ENCODE measurements around the gene CNTN4.

The CNTN4 gene

DNA sequence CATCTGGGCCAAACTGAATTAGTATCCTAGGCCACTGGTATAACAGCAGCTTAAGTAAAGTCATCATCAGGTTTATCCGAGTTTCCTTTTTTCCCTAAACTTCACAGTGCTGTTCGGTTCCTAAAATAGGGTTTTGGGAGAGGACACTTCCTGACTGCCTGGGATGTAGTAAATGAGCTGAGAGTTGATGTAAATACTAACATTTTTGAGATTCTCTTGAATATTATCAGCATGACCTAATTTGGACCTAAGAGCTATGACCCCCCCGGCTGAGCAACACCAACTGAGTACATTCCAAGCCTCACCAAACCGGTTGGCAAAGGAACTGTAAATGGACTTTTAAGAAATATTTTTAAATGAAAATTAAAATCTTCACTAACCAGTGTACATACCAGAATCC, 932.7 kb downstream of the CNTN4 start:
- no peak overlapping the region for H3K27ac Mint-ChIP-seq
- H3K4me1 Mint-ChIP-seq (ENCODE audit: low read depth): peaks cover 10% of the 10 kb centered on the region

DNA sequence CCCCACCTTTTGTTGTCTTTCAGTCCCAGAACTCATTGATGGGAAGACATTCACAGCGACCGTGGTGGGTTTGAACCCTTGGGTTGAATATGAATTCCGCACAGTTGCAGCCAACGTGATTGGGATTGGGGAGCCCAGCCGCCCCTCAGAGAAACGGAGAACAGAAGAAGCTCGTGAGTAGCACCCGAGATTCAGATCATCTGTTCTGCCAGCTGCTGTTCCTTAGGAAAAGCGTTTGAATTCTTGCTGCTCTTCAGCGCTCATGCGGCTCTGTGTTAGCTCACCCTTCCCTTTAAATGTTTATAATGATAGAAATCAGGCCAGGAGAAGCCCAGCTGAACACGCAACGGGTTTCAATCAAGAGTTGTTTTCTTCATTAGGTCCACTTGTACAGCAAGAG, 938.5 kb downstream of the CNTN4 start:
- Mint-ChIP-seq H3K9me3 (ENCODE audit: low read depth) (no peaks in the 10 kb centered on the region), H3K27ac (no peak overlapping the region), H3K4me1 (ENCODE audit: low read depth) (no peaks in the 10 kb centered on the region), H3K27me3 (no peaks in the 10 kb centered on the region), H3K36me3 (no peaks in the 10 kb centered on the region), H3K4me3 (no peak overlapping the region)

More for the DNA sequence above, 932.7 kb downstream of the CNTN4 start:
- no peaks in the 10 kb centered on the region for H3K9me3 Mint-ChIP-seq (ENCODE audit: low read depth)
- no peaks in the 10 kb centered on the region for H3K36me3 Mint-ChIP-seq
- no peak overlapping the region for H3K4me3 Mint-ChIP-seq
- no peaks in the 10 kb centered on the region for H3K27me3 Mint-ChIP-seq

GRCh38 chr3:3038201-3038991, 939.7 kb downstream of the CNTN4 start:
- H3K4me3 Mint-ChIP-seq: no peak overlapping the region

GRCh38 chr3:3053974-3054373, 955.3 kb downstream of the CNTN4 start:
- Mint-ChIP-seq H3K27me3 (peaks cover 5% of the 10 kb centered on the region), H3K27ac (no peak overlapping the region), H3K4me3 (no peak overlapping the region), H3K36me3 (no peaks in the 10 kb centered on the region), H3K9me3 (ENCODE audit: low read depth) (no peaks in the 10 kb centered on the region), H3K4me1 (ENCODE audit: low read depth) (no peaks in the 10 kb centered on the region)

More at GRCh38 chr3:3038201-3038991, 939.7 kb downstream of the CNTN4 start:
- Mint-ChIP-seq H3K4me1 (ENCODE audit: low read depth) (no peaks in the 10 kb centered on the region), H3K36me3 (no peaks in the 10 kb centered on the region), H3K27me3 (no peaks in the 10 kb centered on the region), H3K27ac (no peak overlapping the region), H3K9me3 (ENCODE audit: low read depth) (no peaks in the 10 kb centered on the region)

GRCh38 chr3:3059645-3060044, 961.0 kb downstream of the CNTN4 start:
- no peak overlapping the region for H3K27ac Mint-ChIP-seq
- H3K9me3 Mint-ChIP-seq (ENCODE audit: low read depth): no peaks in the 10 kb centered on the region
- H3K4me3 Mint-ChIP-seq: no peak overlapping the region
- H3K36me3 Mint-ChIP-seq: no peaks in the 10 kb centered on the region
- no peaks in the 10 kb centered on the region for H3K4me1 Mint-ChIP-seq (ENCODE audit: low read depth)
- H3K27me3 Mint-ChIP-seq: peaks cover 6% of the 10 kb centered on the region

GRCh38 chr3:3064297-3064696, 965.6 kb downstream of the CNTN4 start:
- Mint-ChIP-seq H3K27ac (no peak overlapping the region), H3K36me3 (no peaks in the 10 kb centered on the region)

DNA sequence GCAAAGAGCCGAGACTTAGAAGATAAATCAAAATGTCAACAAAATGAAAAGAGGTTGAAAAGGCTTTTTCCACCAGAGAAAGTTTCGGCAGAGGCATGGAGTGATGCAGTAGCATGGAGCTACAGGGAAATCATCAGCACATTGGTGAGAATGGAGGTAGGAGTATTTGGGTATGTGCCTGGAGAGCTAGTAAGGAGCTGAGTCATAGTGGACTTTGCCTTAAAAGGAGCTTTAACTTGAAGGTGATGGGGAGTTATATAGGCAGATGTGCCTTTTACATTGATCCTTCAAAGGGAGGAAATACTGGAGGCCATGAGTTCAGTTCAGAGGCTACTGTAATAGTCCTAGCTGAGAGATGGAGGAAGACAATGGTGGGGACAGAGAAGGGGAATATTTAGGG, 967.2 kb downstream of the CNTN4 start:
- Mint-ChIP-seq H3K4me1 (ENCODE audit: low read depth) (no peaks in the 10 kb centered on the region), H3K36me3 (no peaks in the 10 kb centered on the region), H3K4me3 (no peak overlapping the region), H3K27ac (no peak overlapping the region), H3K27me3 (no peaks in the 10 kb centered on the region), H3K9me3 (ENCODE audit: low read depth) (no peaks in the 10 kb centered on the region)

More at GRCh38 chr3:3064297-3064696, 965.6 kb downstream of the CNTN4 start:
- peaks cover 1% of the 10 kb centered on the region for H3K27me3 Mint-ChIP-seq
- H3K9me3 Mint-ChIP-seq (ENCODE audit: low read depth): no peaks in the 10 kb centered on the region
- no peaks in the 10 kb centered on the region for H3K4me1 Mint-ChIP-seq (ENCODE audit: low read depth)
- H3K4me3 Mint-ChIP-seq: no peak overlapping the region

- no peaks in the 10 kb centered on the region for H3K27me3 Mint-ChIP-seq
- no peaks in the 10 kb centered on the region for H3K36me3 Mint-ChIP-seq
- no peaks in the 10 kb centered on the region for H3K9me3 Mint-ChIP-seq (ENCODE audit: low read depth)
- no peaks in the 10 kb centered on the region for H3K4me1 Mint-ChIP-seq (ENCODE audit: low read depth)
- no peak overlapping the region for H3K27ac Mint-ChIP-seq
- H3K4me3 Mint-ChIP-seq: no peak overlapping the region
These were observed 967.7 kb downstream of the CNTN4 start for GRCh38 chr3:3066378-3066777.

GRCh38 chr3:3066910-3067309, 968.2 kb downstream of the CNTN4 start:
- no peaks in the 10 kb centered on the region for H3K9me3 Mint-ChIP-seq (ENCODE audit: low read depth)
- H3K27ac Mint-ChIP-seq: no peak overlapping the region
- H3K27me3 Mint-ChIP-seq: no peaks in the 10 kb centered on the region
- no peak overlapping the region for H3K4me3 Mint-ChIP-seq
- H3K36me3 Mint-ChIP-seq: no peaks in the 10 kb centered on the region
- no peaks in the 10 kb centered on the region for H3K4me1 Mint-ChIP-seq (ENCODE audit: low read depth)

- no peak overlapping the region for H3K27ac Mint-ChIP-seq
- no peaks in the 10 kb centered on the region for H3K36me3 Mint-ChIP-seq
- no peaks in the 10 kb centered on the region for H3K9me3 Mint-ChIP-seq (ENCODE audit: low read depth)
- H3K27me3 Mint-ChIP-seq: no peaks in the 10 kb centered on the region
- H3K4me3 Mint-ChIP-seq: no peak overlapping the region
- no peaks in the 10 kb centered on the region for H3K4me1 Mint-ChIP-seq (ENCODE audit: low read depth)
These were observed 969.8 kb downstream of the CNTN4 start for GRCh38 chr3:3068358-3068881.

DNA sequence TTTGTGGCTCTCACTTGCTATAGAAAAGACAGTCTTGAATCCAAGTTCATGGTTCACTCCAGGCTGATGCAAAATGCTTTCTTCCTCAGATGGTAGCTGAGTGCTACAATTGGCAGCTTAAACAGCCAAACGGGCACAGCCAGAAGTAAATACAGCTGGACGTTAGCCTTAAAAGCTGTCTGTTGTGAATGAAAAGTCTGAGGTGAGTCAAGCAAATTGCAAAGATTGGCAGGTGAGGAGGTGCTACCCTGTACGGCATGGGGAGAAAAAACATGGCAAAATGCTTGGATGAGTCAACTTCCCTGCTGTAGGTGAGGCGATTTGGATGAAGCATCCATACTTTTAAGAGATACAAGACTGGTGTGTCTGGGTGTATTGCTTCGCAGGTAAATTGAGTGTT, 971.1 kb downstream of the CNTN4 start:
- H3K9me3 Mint-ChIP-seq (ENCODE audit: low read depth): no peaks in the 10 kb centered on the region
- no peaks in the 10 kb centered on the region for H3K27me3 Mint-ChIP-seq
- H3K36me3 Mint-ChIP-seq: no peaks in the 10 kb centered on the region
- no peaks in the 10 kb centered on the region for H3K4me1 Mint-ChIP-seq (ENCODE audit: low read depth)
- no peak overlapping the region for H3K27ac Mint-ChIP-seq
- H3K4me3 Mint-ChIP-seq: no peak overlapping the region

DNA sequence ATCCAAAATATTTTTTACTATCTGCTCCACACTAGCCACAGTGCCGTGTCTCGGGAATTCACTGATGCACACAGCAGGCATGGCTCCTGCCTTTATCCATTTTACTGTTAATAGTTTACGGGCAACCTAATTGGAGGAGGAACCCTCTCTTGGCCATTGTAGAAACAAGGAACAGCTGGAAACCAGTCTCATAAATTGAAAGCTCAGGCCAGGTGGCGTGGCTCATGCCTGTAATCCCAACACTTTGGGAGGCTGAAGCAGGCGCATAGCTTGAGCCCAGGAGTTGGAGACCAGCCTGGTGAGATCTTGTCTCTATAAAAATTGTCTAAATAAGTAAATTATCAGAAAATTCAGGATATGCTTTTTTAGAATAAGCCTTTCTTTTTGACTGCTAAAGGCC, 972.5 kb downstream of the CNTN4 start:
- Mint-ChIP-seq H3K4me3 (no peak overlapping the region), H3K27me3 (no peaks in the 10 kb centered on the region), H3K27ac (no peak overlapping the region), H3K4me1 (ENCODE audit: low read depth) (no peaks in the 10 kb centered on the region), H3K9me3 (ENCODE audit: low read depth) (no peaks in the 10 kb centered on the region), H3K36me3 (no peaks in the 10 kb centered on the region)

DNA sequence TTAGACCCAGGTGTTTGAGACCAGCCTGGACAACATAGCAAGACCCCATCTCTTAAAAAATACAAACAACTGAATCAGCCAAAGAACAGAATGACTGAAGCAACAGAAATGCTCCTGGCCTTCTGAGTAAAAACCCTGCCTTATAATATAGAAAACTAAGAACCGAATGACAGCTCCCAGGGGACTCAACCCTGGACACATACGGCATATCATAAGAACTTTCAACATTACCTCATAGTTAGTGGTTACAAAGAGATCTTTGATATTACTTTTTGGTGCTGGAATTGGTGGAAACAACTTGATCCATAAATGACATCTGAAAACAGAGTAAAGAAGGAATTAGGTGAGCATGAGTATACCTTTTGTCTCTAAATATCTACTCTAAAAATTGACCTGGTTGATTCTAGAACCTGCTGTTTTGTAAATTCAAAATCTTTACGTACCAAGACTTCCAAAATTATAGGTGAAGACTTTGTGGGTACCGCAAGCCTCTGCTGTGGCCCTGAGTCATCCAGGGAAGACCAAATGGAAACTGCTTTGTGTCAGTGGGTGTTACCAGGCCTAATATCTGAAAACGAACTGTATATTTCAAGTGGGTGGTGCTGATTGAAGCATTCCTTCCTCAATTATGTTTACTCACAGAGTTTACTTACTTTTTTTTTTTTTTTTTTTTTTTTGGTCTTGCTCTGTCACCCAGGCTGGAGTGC, 976.0 kb downstream of the CNTN4 start:
- Mint-ChIP-seq H3K9me3 (ENCODE audit: low read depth) (no peaks in the 10 kb centered on the region), H3K36me3 (no peaks in the 10 kb centered on the region), H3K4me1 (ENCODE audit: low read depth) (no peaks in the 10 kb centered on the region), H3K27me3 (no peaks in the 10 kb centered on the region), H3K27ac (no peak overlapping the region), H3K4me3 (no peak overlapping the region)

DNA sequence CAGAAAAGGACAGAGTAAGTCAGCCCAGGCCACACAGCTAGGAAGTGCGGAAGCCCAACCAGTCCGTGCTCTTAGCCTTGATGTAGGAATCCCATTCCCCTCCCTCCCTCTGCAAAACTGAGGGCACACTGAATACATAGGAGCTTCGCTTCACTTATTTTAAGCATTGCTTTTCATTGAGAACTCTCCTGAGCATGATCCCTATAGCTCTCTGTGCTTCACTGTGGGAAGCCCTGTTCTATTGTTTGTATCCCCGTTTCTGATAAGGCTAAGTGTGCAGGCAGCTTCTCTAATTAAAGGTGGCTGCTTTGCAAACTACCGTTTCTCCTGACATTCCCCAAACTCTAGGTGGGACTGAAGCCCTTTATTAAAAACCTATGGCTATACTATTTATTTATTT, 981.6 kb downstream of the CNTN4 start:
- H3K27ac Mint-ChIP-seq: no peak overlapping the region
- H3K4me3 Mint-ChIP-seq: no peak overlapping the region
- H3K9me3 Mint-ChIP-seq (ENCODE audit: low read depth): no peaks in the 10 kb centered on the region
- no peaks in the 10 kb centered on the region for H3K4me1 Mint-ChIP-seq (ENCODE audit: low read depth)
- H3K27me3 Mint-ChIP-seq: no peaks in the 10 kb centered on the region
- H3K36me3 Mint-ChIP-seq: no peaks in the 10 kb centered on the region

DNA sequence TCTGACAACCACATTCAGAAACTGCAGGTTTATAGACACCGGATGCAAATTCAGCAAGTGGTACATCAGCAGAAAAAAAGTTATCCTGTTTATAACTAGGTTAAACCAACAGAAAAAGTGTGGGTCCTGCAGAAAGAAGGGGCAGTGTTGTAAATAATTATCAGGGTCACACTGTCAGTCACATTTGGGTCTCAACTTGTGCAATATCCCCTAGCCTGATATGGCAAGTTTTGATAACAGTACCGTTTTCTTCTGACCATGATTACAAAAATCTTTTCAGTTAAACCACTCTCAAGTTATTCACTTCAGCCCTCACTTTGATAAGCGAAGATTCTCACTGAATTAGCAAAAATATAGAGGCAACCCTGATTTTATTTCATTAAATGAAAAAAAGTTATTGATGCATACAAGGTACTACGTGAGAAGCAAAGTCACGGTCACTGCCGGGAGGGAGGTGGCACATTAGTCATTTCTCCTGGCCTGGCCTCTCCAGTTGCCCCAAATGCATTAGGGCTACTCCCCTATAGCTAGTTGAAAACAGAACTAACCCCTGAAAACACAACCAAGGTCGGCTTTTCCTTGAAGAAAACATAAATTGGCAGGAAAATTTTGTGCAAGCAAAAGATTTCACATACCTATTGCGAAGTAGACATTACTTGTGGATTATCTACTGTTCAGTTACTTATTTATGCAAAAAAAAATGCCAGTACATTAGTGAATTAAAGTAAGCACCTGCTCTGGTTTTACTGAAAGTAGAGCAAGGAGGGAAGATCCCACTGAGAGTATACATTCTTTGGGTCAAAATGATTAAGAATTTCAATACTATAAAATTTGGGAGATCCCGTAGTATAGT, 982.9 kb downstream of the CNTN4 start:
- Mint-ChIP-seq H3K9me3 (ENCODE audit: low read depth) (no peaks in the 10 kb centered on the region), H3K4me3 (no peak overlapping the region), H3K4me1 (ENCODE audit: low read depth) (no peaks in the 10 kb centered on the region), H3K27ac (no peak overlapping the region), H3K36me3 (no peaks in the 10 kb centered on the region), H3K27me3 (peaks cover 3% of the 10 kb centered on the region)

Data from activated naive CD8-positive, alpha-beta T cell (primary cell).